ENCODE measurements around the gene DPY19L3. TPM values are rescaled to one million over a fixed set of nuclear protein-coding genes. Genes with fewer than 3 reads are reported as not detected.

DPY19L3 gene, protein sequence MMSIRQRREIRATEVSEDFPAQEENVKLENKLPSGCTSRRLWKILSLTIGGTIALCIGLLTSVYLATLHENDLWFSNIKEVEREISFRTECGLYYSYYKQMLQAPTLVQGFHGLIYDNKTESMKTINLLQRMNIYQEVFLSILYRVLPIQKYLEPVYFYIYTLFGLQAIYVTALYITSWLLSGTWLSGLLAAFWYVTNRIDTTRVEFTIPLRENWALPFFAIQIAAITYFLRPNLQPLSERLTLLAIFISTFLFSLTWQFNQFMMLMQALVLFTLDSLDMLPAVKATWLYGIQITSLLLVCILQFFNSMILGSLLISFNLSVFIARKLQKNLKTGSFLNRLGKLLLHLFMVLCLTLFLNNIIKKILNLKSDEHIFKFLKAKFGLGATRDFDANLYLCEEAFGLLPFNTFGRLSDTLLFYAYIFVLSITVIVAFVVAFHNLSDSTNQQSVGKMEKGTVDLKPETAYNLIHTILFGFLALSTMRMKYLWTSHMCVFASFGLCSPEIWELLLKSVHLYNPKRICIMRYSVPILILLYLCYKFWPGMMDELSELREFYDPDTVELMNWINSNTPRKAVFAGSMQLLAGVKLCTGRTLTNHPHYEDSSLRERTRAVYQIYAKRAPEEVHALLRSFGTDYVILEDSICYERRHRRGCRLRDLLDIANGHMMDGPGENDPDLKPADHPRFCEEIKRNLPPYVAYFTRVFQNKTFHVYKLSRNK
- total RNA-seq = 9.4 and 11.6 TPM in 2 replicates

DNA sequence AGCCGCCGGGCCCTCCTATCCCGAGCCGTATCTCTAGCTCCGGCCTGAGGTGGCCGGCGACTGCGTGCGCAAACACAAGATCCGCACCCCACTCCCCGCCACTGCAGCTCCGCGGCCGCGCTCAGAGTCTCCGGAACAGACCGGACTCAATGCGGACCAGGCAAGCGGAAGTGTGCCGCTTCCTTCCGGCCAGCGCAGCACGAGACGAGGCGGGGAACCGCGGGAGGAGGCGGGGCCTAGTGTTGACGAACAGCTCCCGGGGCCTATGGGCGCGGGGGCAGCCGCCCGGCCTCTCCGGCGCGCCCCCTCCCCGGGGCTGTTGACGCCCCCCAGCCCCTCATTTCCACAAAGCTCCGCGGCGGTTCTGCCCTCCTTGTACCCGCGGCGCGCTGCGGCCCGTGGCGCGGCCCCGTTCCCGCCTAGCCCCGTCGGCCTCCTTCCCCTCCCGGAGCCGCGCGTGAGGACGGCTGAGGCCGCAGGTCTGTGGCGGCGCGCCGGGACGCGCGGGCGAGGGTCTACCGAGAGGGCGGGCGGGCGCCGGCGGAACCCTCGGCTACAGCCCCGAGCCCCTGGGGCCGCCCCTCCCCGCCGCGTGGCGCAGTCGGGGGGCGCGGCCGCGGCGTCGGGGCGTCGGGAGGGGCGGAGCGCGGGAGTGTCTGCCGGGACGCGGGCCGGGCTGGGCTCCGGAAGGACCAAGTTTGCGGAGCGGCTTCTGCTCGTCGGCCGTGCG is at the start of gene DPY19L3:
Gene DPY19L3 (plus strand): TSS at position 340 of the 730 bp plus-strand sequence. CDS start 2,484 bp downstream, outside the sequence.

Other genes starting within 250 kb of the DPY19L3 start
- 7.5 and 8.7 TPM in 2 replicates for gene ZNF507, start 60.2 kb upstream of the DPY19L3 start, total RNA-seq
- 207 and 280 TPM in 2 replicates for gene PDCD5, start 175.4 kb downstream of the DPY19L3 start, total RNA-seq

Measured in mammary microvascular endothelial cell (primary cell).